Mucosa of gallbladder (tissue), 1 donor: Measurements from ENCODE around the gene DRAP1. TPM values are rescaled to one million over a fixed set of nuclear protein-coding genes. Genes with fewer than 3 reads are reported as not detected.
A peak's percentile ranks its signal among the peaks of the same experiment; 100 is the strongest.

Experiments
- DNase-seq: peaks from one replicate; pipeline ENCODE4 v3.0.0-alpha.2; 2020; ENCODE audit warnings: low spot score
- total RNA-seq: library from RNA; stranded (reverse); gene quantifications from one replicate; pipeline ENCODE4 v1.2.1, GENCODE V29; 2021
- donor health status: DM: no; HTN: no; CAD: no.

Gene DRAP1
- total RNA-seq, 1 donor from 2014 or later, result 90.1 TPM

GRCh38 chr11:65903715-65904114 lies 15.5 kb upstream of the DRAP1 start:
- no peak for DNase-seq

GRCh38 chr11:65906602-65907001 lies 12.6 kb upstream of the DRAP1 start:
- DNase-seq, result no peak

GRCh38 chr11:65907878-65908277 lies 11.3 kb upstream of the DRAP1 start:
- DNase-seq, result no peak

- no peak for DNase-seq
Observed at GRCh38 chr11:65911682-65912568, 7.3 kb upstream of the DRAP1 start.

- DNase-seq, result no peak
Observed at GRCh38 chr11:65912845-65913244, 6.4 kb upstream of the DRAP1 start.

GRCh38 chr11:65915101-65915820 lies 4.0 kb upstream of the DRAP1 start:
- DNase-seq, result no peak

GRCh38 chr11:65915821-65916251 lies 3.4 kb upstream of the DRAP1 start:
- peak; percentile 72 for DNase-seq

GRCh38 chr11:65916391-65916790 lies 2.8 kb upstream of the DRAP1 start:
- no peak for DNase-seq

GRCh38 chr11:65917077-65917433 lies 2.2 kb upstream of the DRAP1 start:
- no peak for DNase-seq

GRCh38 chr11:65917434-65918210 lies 1.6 kb upstream of the DRAP1 start:
- DNase-seq, result no peak

- DNase-seq, result no peak
Observed at GRCh38 chr11:65918211-65919140, 750 bp upstream of the DRAP1 start, which contains the start of gene C11orf68. TSS of gene C11orf68 (minus strand) at chr11:65919062. CDS start at chr11:65919031, 31 bp downstream.

GRCh38 chr11:65919573-65920371 lies 546 bp downstream of the DRAP1 start:
- peak; percentile 39 for DNase-seq

- no peak for DNase-seq
Observed at GRCh38 chr11:65920372-65920802, 1.2 kb downstream of the DRAP1 start.

GRCh38 chr11:65921033-65921555 lies 1.9 kb downstream of the DRAP1 start:
- no peak for DNase-seq

- DNase-seq, result no peak
Observed at GRCh38 chr11:65921876-65922275, 2.6 kb downstream of the DRAP1 start.

- no peak for DNase-seq
Observed at GRCh38 chr11:65922565-65922964, 3.3 kb downstream of the DRAP1 start.

- DNase-seq, result no peak
Observed at GRCh38 chr11:65925397-65925796, 6.2 kb downstream of the DRAP1 start.

- DNase-seq, result peak; percentile 32
Observed at GRCh38 chr11:65927904-65928397, 8.7 kb downstream of the DRAP1 start.

- no peak for DNase-seq
Observed at GRCh38 chr11:65928667-65929066, 9.4 kb downstream of the DRAP1 start.
